Osteoblast (primary cell): ENCODE results near the gene SPHK2. TPM values are rescaled to one million over a fixed set of nuclear protein-coding genes. Genes with fewer than 3 reads are reported as not detected.
A peak's percentile ranks its signal among the peaks of the same experiment; 100 is the strongest.

Experiments used
- DNase-seq: peaks from one replicate; pipeline ENCODE4 v3.0.0; 2011; ENCODE audit warnings: low spot score, mixed read lengths; ENCODE audit not compliant: insufficient read length; ENCODE audit errors: missing footprints
- H2AFZ ChIP-seq: 2 replicates; pipeline ENCODE4 v1.6.0; 2011; ENCODE audit warnings: mild to moderate bottlenecking, low read length
- H3K27ac ChIP-seq: 2 replicates; pipeline ENCODE4 v1.5.1; 2011; ENCODE audit warnings: mild to moderate bottlenecking, low read depth, low read length, moderate library complexity
- H3K27me3 ChIP-seq: 2 replicates; pipeline ENCODE4 v1.6.0; 2012; ENCODE audit warnings: mild to moderate bottlenecking, control low read depth, inconsistent platforms, low read length, moderate library complexity; ENCODE audit not compliant: insufficient read depth
- H3K36me3 ChIP-seq: 2 replicates; pipeline ENCODE4 v1.5.1; 2011; ENCODE audit warnings: mild to moderate bottlenecking, low read length, control low read depth, moderate library complexity; ENCODE audit not compliant: insufficient read depth
- H3K4me1 ChIP-seq: 2 replicates; pipeline ENCODE4 v1.5.1; 2011; ENCODE audit warnings: mild to moderate bottlenecking, low read length, control low read depth, moderate library complexity; ENCODE audit not compliant: insufficient read depth
- H3K4me2 ChIP-seq: 2 replicates; pipeline ENCODE4 v1.6.0; 2011; ENCODE audit warnings: mild to moderate bottlenecking, low read length; ENCODE audit not compliant: insufficient read depth
- H3K4me3 ChIP-seq: fragments of 200-600 bp; sonication (generic); 3 replicates; pipeline ENCODE4 v1.5.1; 2012; ENCODE audit warnings: mild to moderate bottlenecking, low read length, inconsistent platforms; ENCODE audit not compliant: insufficient read depth
- H3K79me2 ChIP-seq: 2 replicates; pipeline ENCODE4 v1.6.0; 2012; ENCODE audit warnings: mild to moderate bottlenecking, low read length, control low read depth, inconsistent platforms; ENCODE audit not compliant: insufficient read depth
- H3K9me3 ChIP-seq: 2 replicates; pipeline ENCODE4 v1.5.1; 2011; ENCODE audit warnings: low read depth, low read length, control low read depth
- H4K20me1 ChIP-seq: 2 replicates; pipeline ENCODE4 v1.6.0; 2012; ENCODE audit warnings: mild to moderate bottlenecking, low read length, control low read depth; ENCODE audit not compliant: insufficient read depth
- total RNA-seq: library from RNA; depleted of rRNA; stranded (reverse); fragments of >200 nt; gene quantifications from 2 replicates; pipeline ENCODE4 v1.2.3, GENCODE V29; 2012
- TF ChIP-seq, protein P1 (sequence below): IDR thresholded peaks from 2 replicates; pipeline ENCODE4 v1.5.1; 2011; ENCODE audit warnings: mild to moderate bottlenecking, low read depth, low read length, moderate library complexity; ENCODE audit errors: extremely low read depth

SPHK2 gene
- total RNA-seq, 1 donor, result 13.0 TPM

- H3K79me2 ChIP-seq, result no peaks in the 10 kb centered on the region
Observed at GRCh38 chr19:48606463-48607358, 12.6 kb upstream of the SPHK2 start, which contains the start of gene SPACA4. TSS of gene SPACA4 (plus strand) at chr19:48606742. CDS start at chr19:48606979, 237 bp downstream.

DNA sequence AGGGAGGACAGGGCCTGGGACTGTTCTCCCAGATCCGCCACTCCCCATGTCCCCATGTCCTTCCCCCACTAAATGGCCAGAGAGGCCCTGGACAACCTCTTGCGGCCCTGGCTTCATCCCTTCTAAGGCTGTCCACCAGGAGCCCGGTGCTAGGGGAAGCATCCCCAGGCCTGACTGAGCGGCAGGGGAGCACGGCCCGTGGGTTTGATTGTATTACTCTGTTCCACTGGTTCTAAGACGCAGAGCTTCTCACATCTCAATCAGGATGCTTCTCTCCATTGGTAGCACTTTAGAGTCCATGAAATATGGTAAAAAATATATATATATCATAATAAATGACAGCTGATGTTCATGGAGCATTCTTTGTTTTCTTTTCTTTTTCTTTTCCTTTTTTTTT, 11.9 kb upstream of the SPHK2 start:
- Histone ChIP-seq H3K4me1 (no peaks in the 10 kb centered on the region), H3K4me3 (no peak overlapping the region), H3K79me2 (no peaks in the 10 kb centered on the region), H2AFZ (no peak overlapping the region), H3K9me3 (no peaks in the 10 kb centered on the region), H3K27me3 (no peaks in the 10 kb centered on the region), H3K4me2 (no peak overlapping the region), H3K27ac (no peak overlapping the region), H3K36me3 (no peaks in the 10 kb centered on the region), H4K20me1 (no peaks in the 10 kb centered on the region)
- TF ChIP-seq, protein P1, sequence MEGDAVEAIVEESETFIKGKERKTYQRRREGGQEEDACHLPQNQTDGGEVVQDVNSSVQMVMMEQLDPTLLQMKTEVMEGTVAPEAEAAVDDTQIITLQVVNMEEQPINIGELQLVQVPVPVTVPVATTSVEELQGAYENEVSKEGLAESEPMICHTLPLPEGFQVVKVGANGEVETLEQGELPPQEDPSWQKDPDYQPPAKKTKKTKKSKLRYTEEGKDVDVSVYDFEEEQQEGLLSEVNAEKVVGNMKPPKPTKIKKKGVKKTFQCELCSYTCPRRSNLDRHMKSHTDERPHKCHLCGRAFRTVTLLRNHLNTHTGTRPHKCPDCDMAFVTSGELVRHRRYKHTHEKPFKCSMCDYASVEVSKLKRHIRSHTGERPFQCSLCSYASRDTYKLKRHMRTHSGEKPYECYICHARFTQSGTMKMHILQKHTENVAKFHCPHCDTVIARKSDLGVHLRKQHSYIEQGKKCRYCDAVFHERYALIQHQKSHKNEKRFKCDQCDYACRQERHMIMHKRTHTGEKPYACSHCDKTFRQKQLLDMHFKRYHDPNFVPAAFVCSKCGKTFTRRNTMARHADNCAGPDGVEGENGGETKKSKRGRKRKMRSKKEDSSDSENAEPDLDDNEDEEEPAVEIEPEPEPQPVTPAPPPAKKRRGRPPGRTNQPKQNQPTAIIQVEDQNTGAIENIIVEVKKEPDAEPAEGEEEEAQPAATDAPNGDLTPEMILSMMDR, result no peak
- DNase-seq, result peak; percentile 54

More at GRCh38 chr19:48606463-48607358, 12.6 kb upstream of the SPHK2 start, which contains the start of gene SPACA4:
- Histone ChIP-seq H3K27me3 (no peaks in the 10 kb centered on the region), H3K27ac (no peak within 1 kb of the TSS), H3K9me3 (no peaks in the 10 kb centered on the region), H3K4me2 (no peak within 1 kb of the TSS), H2AFZ (no peak within 1 kb of the TSS), H3K36me3 (no peaks in the 10 kb centered on the region), H3K4me1 (no peaks in the 10 kb centered on the region), H3K4me3 (no peak within 1 kb of the TSS), H4K20me1 (no peaks in the 10 kb centered on the region)
- DNase-seq, result peak; percentile 66
- TF ChIP-seq, protein P1, result no peak

DNA sequence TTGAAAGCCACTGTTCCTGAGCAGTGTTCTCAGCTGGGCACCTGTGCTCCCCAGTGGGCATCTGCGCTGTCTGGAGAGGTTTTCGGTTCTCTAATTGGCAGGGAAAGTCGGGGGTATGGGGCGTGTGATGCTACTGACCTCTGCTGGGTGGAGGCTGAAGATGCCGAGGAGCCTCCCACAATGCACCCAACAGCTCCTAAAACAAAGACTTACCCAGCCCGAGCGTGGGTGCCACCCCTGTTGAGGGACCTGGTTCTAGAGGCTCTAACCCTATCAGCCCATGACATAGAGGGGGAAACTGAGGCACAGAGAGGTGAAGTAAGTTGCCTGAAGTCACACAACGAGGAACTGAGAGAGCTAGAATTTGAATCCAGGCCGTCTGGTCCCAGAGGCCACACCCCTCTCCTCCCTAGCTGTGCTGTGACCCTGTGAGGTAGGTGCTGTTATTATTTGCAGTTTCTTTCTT, 10.5 kb upstream of the SPHK2 start:
- DNase-seq, result peak; percentile 95

More for the DNA sequence above, 10.5 kb upstream of the SPHK2 start:
- Histone ChIP-seq H3K79me2 (no peaks in the 10 kb centered on the region), H3K4me2 (peak overlapping the region; percentile 43), H3K27ac (no peak overlapping the region), H3K36me3 (no peaks in the 10 kb centered on the region), H2AFZ (peak overlapping the region; percentile 93), H3K4me3 (no peak overlapping the region), H3K27me3 (no peaks in the 10 kb centered on the region), H3K4me1 (no peaks in the 10 kb centered on the region), H3K9me3 (no peaks in the 10 kb centered on the region), H4K20me1 (no peaks in the 10 kb centered on the region)
- TF ChIP-seq, protein P1, result peak; percentile 62
